Osteoblast (primary cell): ENCODE results near the gene HDAC4. TPM values are rescaled to one million over a fixed set of nuclear protein-coding genes. Genes with fewer than 3 reads are reported as not detected.
A peak's percentile ranks its signal among the peaks of the same experiment; 100 is the strongest.

Source experiments
- DNase-seq: peaks from one replicate; pipeline ENCODE4 v3.0.0; 2011; ENCODE audit warnings: low spot score, mixed read lengths; ENCODE audit not compliant: insufficient read length; ENCODE audit errors: missing footprints
- H2AFZ ChIP-seq: 2 replicates; pipeline ENCODE4 v1.6.0; 2011; ENCODE audit warnings: mild to moderate bottlenecking, low read length
- H3K27ac ChIP-seq: 2 replicates; pipeline ENCODE4 v1.5.1; 2011; ENCODE audit warnings: mild to moderate bottlenecking, low read depth, low read length, moderate library complexity
- H3K27me3 ChIP-seq: 2 replicates; pipeline ENCODE4 v1.6.0; 2012; ENCODE audit warnings: mild to moderate bottlenecking, control low read depth, inconsistent platforms, low read length, moderate library complexity; ENCODE audit not compliant: insufficient read depth
- H3K36me3 ChIP-seq: 2 replicates; pipeline ENCODE4 v1.5.1; 2011; ENCODE audit warnings: mild to moderate bottlenecking, low read length, control low read depth, moderate library complexity; ENCODE audit not compliant: insufficient read depth
- H3K4me1 ChIP-seq: 2 replicates; pipeline ENCODE4 v1.5.1; 2011; ENCODE audit warnings: mild to moderate bottlenecking, low read length, control low read depth, moderate library complexity; ENCODE audit not compliant: insufficient read depth
- H3K4me2 ChIP-seq: 2 replicates; pipeline ENCODE4 v1.6.0; 2011; ENCODE audit warnings: mild to moderate bottlenecking, low read length; ENCODE audit not compliant: insufficient read depth
- H3K4me3 ChIP-seq: fragments of 200-600 bp; sonication (generic); 3 replicates; pipeline ENCODE4 v1.5.1; 2012; ENCODE audit warnings: mild to moderate bottlenecking, low read length, inconsistent platforms; ENCODE audit not compliant: insufficient read depth
- H3K79me2 ChIP-seq: 2 replicates; pipeline ENCODE4 v1.6.0; 2012; ENCODE audit warnings: mild to moderate bottlenecking, low read length, control low read depth, inconsistent platforms; ENCODE audit not compliant: insufficient read depth
- H3K9me3 ChIP-seq: 2 replicates; pipeline ENCODE4 v1.5.1; 2011; ENCODE audit warnings: low read depth, low read length, control low read depth
- H4K20me1 ChIP-seq: 2 replicates; pipeline ENCODE4 v1.6.0; 2012; ENCODE audit warnings: mild to moderate bottlenecking, low read length, control low read depth; ENCODE audit not compliant: insufficient read depth
- CTCF ChIP-seq: IDR thresholded peaks from 2 replicates; pipeline ENCODE4 v1.5.1; 2011; ENCODE audit warnings: mild to moderate bottlenecking, low read depth, low read length, moderate library complexity; ENCODE audit errors: extremely low read depth
- total RNA-seq: library from RNA; depleted of rRNA; stranded (reverse); fragments of >200 nt; gene quantifications from 2 replicates; pipeline ENCODE4 v1.2.3, GENCODE V29; 2012

HDAC4 gene
- total RNA-seq, 1 donor = 30.8 TPM

GRCh38 chr2:239307921-239308613 lies 92.8 kb downstream of the HDAC4 start:
- peaks cover 18% of the 10 kb centered on the region for H3K79me2 ChIP-seq
- no peak for TF ChIP-seq CTCF
- H3K4me1 ChIP-seq = peaks cover 13% of the 10 kb centered on the region
- no peaks in the 10 kb centered on the region for H4K20me1 ChIP-seq
- no peaks in the 10 kb centered on the region for H3K27me3 ChIP-seq
- peak overlapping the region; percentile 94 for H3K4me2 ChIP-seq
- peak overlapping the region; percentile 58 for H2AFZ ChIP-seq
- DNase-seq = peak; percentile 90
- H3K4me3 ChIP-seq = peak overlapping the region; percentile 54
- H3K9me3 ChIP-seq = no peaks in the 10 kb centered on the region
- no peaks in the 10 kb centered on the region for H3K36me3 ChIP-seq
- no peak overlapping the region for H3K27ac ChIP-seq

- peaks cover 21% of the 10 kb centered on the region for H3K79me2 ChIP-seq
- no peaks in the 10 kb centered on the region for H3K9me3 ChIP-seq
Observed at GRCh38 chr2:239307221-239307569, 93.6 kb downstream of the HDAC4 start.

GRCh38 chr2:239306274-239307220 lies 94.3 kb downstream of the HDAC4 start:
- no peak for TF ChIP-seq CTCF

More at GRCh38 chr2:239307221-239307569, 93.6 kb downstream of the HDAC4 start:
- no peak overlapping the region for H3K27ac ChIP-seq
- H4K20me1 ChIP-seq = no peaks in the 10 kb centered on the region
- H3K4me2 ChIP-seq = no peak overlapping the region
- no peak overlapping the region for H3K4me3 ChIP-seq
- H3K27me3 ChIP-seq = no peaks in the 10 kb centered on the region
- TF ChIP-seq CTCF = no peak
- DNase-seq = peak; percentile 22
- no peaks in the 10 kb centered on the region for H3K36me3 ChIP-seq
- peaks cover 13% of the 10 kb centered on the region for H3K4me1 ChIP-seq
- no peak overlapping the region for H2AFZ ChIP-seq

GRCh38 chr2:239305771-239306170 lies 95.0 kb downstream of the HDAC4 start:
- H3K4me2 ChIP-seq = no peak overlapping the region
- DNase-seq = peak; percentile 48
- H3K79me2 ChIP-seq = peaks cover 21% of the 10 kb centered on the region
- H3K9me3 ChIP-seq = no peaks in the 10 kb centered on the region
- H4K20me1 ChIP-seq = no peaks in the 10 kb centered on the region
- peaks cover 13% of the 10 kb centered on the region for H3K4me1 ChIP-seq
- H2AFZ ChIP-seq = no peak overlapping the region
- no peak overlapping the region for H3K4me3 ChIP-seq
- no peaks in the 10 kb centered on the region for H3K36me3 ChIP-seq
- TF ChIP-seq CTCF = no peak
- H3K27me3 ChIP-seq = no peaks in the 10 kb centered on the region
- no peak overlapping the region for H3K27ac ChIP-seq

More at GRCh38 chr2:239306274-239307220, 94.3 kb downstream of the HDAC4 start:
- Histone ChIP-seq H3K27me3 (no peaks in the 10 kb centered on the region), H3K27ac (no peak overlapping the region), H3K4me2 (no peak overlapping the region), H4K20me1 (no peaks in the 10 kb centered on the region), H2AFZ (no peak overlapping the region), H3K9me3 (no peaks in the 10 kb centered on the region), H3K36me3 (no peaks in the 10 kb centered on the region), H3K79me2 (peaks cover 21% of the 10 kb centered on the region), H3K4me3 (no peak overlapping the region), H3K4me1 (peaks cover 13% of the 10 kb centered on the region)
- peak; percentile 59 for DNase-seq
